Measurements from ENCODE around the gene ADAMTSL1.

The ADAMTSL1 gene

GRCh38 chr9:18783909-18784308, 310.0 kb downstream of the ADAMTSL1 start:
- no peak for DNase-seq

DNA sequence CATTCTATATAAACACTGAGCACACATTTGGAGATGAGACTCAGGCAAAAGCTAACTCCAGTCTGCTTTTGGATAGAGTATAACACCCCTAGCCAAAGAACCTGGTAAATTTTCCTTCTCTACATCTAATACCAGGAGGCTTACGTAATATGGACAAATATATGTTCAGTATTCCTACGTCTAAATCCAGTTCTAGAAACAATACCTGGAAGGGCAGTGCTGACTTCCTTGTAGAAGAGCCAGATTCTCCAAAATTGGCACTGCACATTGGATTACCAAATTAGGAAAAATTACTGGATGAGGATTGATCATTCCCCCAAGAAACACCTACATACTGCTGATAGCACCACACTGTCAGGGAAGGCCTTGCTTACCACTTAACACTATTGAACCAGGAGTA, 311.7 kb downstream of the ADAMTSL1 start:
- no peak for DNase-seq

DNA sequence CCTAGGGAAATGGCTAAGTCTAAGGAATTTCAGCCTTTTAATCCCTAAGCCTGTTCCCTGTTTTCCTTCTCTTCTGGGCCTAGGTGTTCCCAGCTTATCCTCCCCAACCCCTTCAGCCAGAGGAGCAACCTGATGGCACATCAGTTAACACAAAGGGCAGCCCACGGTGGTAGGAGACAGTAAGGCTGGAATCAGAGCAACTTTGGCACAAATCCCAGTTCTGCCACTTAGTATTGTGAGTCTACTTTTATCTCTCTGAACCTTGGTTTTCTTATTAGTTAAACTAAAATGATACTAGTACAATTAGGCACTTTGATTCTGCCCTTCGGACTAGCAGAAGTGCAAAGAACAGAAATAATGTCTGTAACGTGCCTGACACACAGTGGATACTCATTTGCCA, 312.2 kb downstream of the ADAMTSL1 start:
- no peak for DNase-seq

DNA sequence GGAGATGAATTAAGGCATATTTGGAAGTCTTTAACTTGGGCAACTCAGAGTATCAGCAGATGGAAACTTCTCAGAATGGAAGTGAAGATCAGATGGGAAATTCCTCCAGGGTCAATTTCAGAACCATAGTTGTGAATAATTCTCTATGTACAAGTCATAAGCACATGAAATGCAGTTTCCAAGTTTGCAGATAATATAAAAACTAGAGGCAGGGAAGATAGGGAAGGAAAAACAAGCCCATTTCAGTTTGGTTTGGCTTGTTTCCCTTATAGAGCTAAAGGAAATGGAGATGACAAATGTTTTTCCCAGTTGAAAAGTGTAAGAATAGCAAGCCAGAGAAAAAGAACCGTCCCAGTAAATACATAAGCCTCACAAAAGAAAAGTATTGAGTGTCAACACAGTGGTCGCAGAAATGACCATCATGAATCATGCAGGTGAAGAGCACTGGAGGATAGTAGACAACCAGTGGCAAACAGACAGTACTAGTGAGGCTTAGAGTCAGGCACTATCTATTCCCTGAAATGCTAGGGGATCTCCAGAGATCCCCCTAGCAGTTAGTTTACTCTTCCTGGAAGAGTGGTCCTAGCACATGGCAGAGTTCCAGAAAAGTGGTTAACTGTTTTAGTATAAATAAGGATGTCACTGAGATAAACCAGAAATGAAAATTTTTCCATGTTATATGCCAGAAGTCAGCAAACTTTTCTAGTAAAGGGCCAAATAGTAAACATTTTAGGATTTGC, 313.1 kb downstream of the ADAMTSL1 start:
- no peak for DNase-seq

DNA sequence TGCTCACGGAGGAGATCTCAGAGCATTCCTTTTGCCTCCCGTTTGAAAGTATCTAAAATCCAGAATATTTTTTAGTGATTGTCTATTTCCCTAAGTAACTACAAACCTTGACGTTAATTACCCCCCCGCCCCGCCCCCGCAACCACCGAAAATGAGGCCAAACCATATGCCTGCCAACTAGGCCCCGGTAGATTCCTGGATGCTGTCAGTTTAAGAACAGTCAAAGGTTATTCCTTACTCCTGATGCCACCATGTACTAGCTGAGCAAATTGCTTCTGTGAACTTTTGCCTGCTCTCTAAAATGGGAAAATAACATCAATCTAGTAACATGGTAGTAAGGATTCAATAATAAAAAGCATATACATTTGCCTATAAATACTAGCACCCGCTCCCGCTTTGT, 314.3 kb downstream of the ADAMTSL1 start:
- no peak for DNase-seq

GRCh38 chr9:18791074-18791473, 317.1 kb downstream of the ADAMTSL1 start:
- DNase-seq, result peak; percentile 4

DNA sequence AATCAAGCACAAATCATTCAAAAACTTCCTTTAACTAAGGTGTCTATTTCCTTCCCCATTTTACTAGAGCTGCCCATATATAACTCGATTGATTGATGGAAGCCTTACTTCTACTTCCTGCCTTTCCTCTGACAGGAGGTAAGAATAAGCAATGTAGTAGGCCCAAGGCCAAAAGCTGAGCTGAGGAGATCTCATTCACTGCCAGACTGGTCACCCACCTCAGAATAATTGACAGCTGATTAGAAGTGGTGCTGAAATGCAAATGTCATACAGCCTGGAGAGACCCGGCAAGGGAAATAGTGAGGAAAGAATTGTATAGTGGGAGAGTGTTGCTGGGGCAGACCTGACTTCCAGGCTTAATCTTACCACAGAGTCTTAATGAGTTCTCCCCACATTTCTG, 319.2 kb downstream of the ADAMTSL1 start:
- no peak for DNase-seq

DNA sequence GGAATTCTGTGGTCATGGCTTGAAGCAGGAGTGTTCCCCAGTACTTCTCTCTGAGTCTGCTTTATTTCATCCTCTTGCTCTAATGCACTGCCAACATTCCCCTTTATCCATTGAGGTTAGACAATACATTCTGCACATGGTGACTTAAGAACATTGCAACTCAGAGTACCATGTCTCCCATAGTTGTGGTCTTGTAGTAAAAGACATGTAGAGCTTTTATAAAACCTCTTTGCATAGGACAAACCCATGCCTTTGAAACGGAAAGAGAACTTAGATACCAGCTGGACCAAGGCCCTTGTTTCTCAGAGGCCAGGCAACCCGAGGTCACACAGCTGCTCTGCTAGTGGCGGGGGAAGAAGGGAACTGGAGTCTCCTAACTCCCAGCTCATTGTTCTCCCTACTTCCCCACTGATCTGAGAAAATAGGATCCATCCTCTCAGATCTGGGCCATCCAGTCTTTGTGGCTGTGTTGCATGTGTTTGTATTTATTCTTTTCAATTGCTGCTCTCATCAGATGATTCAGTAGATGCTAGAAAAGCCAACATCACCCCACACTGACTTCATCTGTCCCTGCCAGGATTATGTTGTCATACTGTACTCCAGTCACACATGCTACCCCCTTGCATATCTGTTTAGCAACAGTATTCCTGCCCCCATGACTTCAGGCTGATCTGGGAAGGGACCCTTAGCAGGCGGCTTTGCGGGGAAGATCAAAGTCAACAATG, 322.2 kb downstream of the ADAMTSL1 start:
- no peak for DNase-seq

GRCh38 chr9:18796696-18797270, 322.8 kb downstream of the ADAMTSL1 start:
- no peak for DNase-seq

DNA sequence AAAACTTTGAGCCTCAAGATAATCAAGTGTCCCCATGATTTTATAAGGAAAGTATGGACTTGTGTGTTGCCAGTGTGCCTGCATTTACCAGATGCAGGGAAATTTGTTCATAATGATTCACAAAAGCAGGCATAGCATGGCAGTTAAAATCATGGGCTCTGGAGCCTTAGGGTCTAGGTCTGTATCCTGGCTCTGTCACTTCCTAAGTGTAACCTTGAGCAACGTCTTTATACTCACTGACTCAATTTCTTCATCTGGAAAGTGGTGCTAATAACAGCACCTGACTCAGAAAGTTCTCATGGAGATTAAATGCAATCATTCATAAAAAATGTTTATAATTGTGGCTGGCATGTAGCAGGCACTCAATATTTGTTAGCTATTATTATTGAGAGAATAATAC, 324.2 kb downstream of the ADAMTSL1 start:
- no peak for DNase-seq

DNA sequence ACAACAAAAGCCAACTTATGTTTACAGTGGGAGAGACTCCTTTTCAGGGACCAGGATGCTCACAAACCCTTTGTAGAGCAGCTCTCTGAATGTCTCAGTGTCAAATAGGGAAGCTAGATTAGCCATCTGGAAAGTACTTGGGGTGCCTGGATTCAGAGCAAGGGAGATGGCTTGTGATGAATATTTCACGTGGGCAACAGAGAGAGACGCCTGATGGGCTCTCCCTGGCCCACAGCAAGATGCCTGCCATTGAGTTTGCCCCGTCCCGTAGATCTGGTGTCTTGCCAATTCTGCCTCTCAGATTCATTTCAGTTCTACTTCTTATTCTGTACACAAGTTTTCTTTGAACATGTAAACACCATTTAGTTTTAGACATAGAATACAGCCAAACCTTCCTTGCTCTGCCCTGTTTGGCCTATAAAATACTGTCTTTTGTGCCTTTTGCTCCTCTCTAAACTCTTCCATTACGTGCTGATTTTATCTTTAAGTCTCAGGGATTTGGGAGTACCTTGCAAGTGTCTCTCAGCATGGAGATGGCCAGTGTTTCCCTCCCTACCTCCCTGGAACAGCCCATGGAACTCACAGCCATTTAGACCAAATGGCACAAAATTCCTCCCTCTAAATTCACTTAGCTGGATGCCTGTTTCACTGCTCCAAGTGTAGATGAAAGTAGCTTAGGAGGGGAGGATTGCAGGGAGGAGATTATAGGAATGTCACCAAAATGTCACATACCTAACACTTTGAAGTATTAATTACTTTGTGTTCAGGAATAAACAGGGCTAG, 324.7 kb downstream of the ADAMTSL1 start:
- no peak for DNase-seq

- DNase-seq, result no peak
Observed at GRCh38 chr9:18799428-18799827, 325.5 kb downstream of the ADAMTSL1 start.

GRCh38 chr9:18800579-18800978, 326.6 kb downstream of the ADAMTSL1 start:
- DNase-seq, result no peak

DNA sequence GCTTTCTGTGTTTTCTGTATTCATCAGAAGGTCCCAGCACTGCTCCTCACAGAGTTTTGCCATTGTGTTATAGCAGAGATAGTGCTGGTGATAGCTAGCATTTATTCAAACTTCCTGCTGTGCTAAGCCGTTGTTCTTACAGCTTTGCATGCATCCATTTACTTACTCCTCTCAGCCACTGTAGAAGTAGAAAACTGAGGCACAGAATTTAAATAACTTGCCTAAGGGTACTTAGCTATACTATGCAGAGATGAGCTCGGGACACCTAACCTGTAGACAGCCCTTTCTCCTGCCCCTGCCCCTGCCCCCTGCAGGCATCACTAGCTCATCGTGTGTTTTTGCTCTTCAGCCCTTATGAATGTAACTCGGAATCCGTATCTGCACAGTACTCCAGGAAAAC, 331.4 kb downstream of the ADAMTSL1 start:
- no peak for DNase-seq

GRCh38 chr9:18806232-18807080, 332.5 kb downstream of the ADAMTSL1 start:
- no peak for DNase-seq

- no peak for DNase-seq
Observed at GRCh38 chr9:18810581-18810980, 336.6 kb downstream of the ADAMTSL1 start.

DNA sequence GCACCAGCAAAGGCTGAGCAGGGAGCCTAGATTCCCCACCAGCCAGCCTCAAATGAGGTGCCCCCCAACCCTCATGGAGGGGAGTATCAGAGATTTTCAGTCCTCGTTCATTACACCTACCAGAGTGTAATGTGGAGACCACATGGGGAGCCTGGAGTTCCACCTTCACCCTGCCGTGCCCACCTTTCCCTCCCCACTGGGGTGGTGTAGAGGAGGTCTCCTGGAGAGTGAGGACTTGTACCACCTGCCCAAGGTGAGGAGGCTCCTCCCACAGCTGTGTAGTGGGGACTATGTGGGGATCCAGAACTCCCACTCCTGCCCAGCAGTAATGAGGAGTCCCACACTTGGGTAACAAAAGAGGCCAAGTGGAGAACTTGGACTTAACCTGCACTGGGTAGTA, 337.2 kb downstream of the ADAMTSL1 start:
- no peak for DNase-seq

DNA sequence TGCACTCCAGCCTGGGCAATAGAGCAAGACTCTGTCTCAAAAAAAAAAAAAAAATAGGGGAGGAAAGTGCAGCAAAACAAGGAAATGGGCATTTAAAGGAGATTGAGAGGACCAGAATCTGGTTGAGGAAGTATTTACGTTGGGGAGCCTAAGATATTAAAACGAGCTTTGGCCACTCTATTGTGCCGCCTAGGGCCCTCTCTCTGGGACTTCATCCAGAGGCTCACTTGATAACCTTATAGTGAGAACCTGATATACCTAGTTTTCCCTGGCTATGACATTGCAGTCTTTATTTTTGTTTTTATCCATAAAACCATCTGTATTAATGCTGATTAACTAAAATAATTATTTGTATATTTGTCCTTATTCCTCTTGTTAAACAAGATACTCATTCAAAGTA, 345.5 kb downstream of the ADAMTSL1 start:
- DNase-seq, result no peak

- no peak for DNase-seq
Observed at GRCh38 chr9:18820566-18821095, 346.7 kb downstream of the ADAMTSL1 start.

GRCh38 chr9:18821788-18822187, 347.8 kb downstream of the ADAMTSL1 start:
- DNase-seq, result no peak

- no peak for DNase-seq
Observed at GRCh38 chr9:18822850-18823249, 348.9 kb downstream of the ADAMTSL1 start.

DNA sequence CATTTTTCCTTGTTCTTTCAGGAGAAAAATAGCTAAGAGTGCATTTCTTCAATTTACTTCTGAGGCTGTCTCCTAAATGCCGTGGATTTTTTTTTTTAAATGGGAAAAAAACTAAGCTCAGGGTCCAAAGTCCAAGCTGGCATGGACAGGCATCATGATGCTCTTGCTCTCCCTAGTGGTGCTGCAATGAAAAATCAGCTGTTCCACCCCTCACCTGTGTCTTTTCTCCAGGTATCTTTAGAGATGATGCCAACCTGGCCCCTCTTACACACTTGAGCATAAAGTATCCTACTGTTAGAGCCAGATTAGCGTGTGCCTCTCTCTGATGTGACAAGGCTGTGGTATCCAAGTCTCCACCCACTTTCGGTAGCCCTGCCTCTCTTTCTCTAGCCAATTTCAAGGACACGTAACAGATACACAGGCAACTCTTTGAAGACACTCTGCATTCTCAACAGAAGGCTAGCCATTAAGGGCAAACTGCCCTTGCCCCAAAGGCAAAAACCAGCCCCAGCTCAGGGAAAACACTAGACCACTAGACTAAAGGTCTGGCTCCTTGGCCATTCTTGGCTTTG, 350.2 kb downstream of the ADAMTSL1 start:
- no peak for DNase-seq
